MM.1S (cell line): ENCODE measurements around the gene HLA-C.
"Not testable (repeated sequence)": the region's sequence is repeated elsewhere in the genome, so short reads cannot be mapped to it uniquely, and the experiment has no call there.

Experiments
- DNase-seq: peaks from one replicate; pipeline ENCODE4 v3.0.0-alpha.2; 2015
- H2AFZ ChIP-seq: fragments of 300-600 bp; sonication (generic); 2 replicates; pipeline ENCODE4 v1.6.0; 2016; ENCODE audit warnings: antibody characterized with exemption, low read length
- H3F3A ChIP-seq: fragments of 300-600 bp; sonication (generic); 2 replicates; pipeline ENCODE4 v1.6.1; 2016; ENCODE audit warnings: mild to moderate bottlenecking, antibody characterized with exemption, low read length, moderate library complexity, mixed read lengths; ENCODE audit not compliant: insufficient read depth
- H3K27ac ChIP-seq: fragments of 300-600 bp; sonication (generic); 2 replicates; pipeline ENCODE4 v1.5.1; 2016; ENCODE audit warnings: mild to moderate bottlenecking, low read length
- H3K27me3 ChIP-seq: fragments of 300-600 bp; sonication (generic); replicated peaks from 2 replicates; pipeline ENCODE4 v1.6.0; 2016; ENCODE audit warnings: low read length; ENCODE audit not compliant: insufficient read depth
- H3K36me3 ChIP-seq: fragments of 300-600 bp; sonication (generic); replicated peaks from 2 replicates; pipeline ENCODE4 v1.6.1; 2016; ENCODE audit warnings: mild to moderate bottlenecking, low read length, mixed read lengths; ENCODE audit not compliant: insufficient read depth
- H3K4me1 ChIP-seq: fragments of 300-600 bp; sonication (generic); 2 replicates; pipeline ENCODE4 v1.6.1; 2016; ENCODE audit warnings: low read length, mixed read lengths
- H3K4me2 ChIP-seq: fragments of 300-600 bp; sonication (generic); 2 replicates; pipeline ENCODE4 v1.6.0; 2016; ENCODE audit warnings: low read depth, low read length
- H3K4me3 ChIP-seq: fragments of 300-600 bp; sonication (generic); 2 replicates; pipeline ENCODE4 v1.5.1; 2016; ENCODE audit warnings: low read length, mixed read lengths
- H3K79me2 ChIP-seq: fragments of 300-600 bp; sonication (generic); 2 replicates; pipeline ENCODE4 v1.6.1; 2016; ENCODE audit warnings: mixed run types, low read length, mixed read lengths
- H3K9ac ChIP-seq: fragments of 300-600 bp; sonication (generic); 2 replicates; pipeline ENCODE4 v1.6.1; 2016; ENCODE audit warnings: low read length, mixed read lengths
- H3K9me2 ChIP-seq: fragments of 300-600 bp; sonication (generic); replicated peaks from 2 replicates; pipeline ENCODE4 v1.6.1; 2016; ENCODE audit warnings: mild to moderate bottlenecking, low read length, mixed read lengths; ENCODE audit not compliant: insufficient read depth
- H3K9me3 ChIP-seq: fragments of 300-600 bp; sonication (generic); replicated peaks from 2 replicates; pipeline ENCODE4 v1.6.1; 2016; ENCODE audit warnings: mild to moderate bottlenecking, low read length, mixed read lengths; ENCODE audit not compliant: insufficient read depth
- H4K20me1 ChIP-seq: fragments of 300-600 bp; sonication (generic); 2 replicates; pipeline ENCODE4 v1.6.1; 2016; ENCODE audit warnings: mild to moderate bottlenecking, low read length, moderate library complexity, mixed read lengths; ENCODE audit not compliant: insufficient read depth
- CTCF ChIP-seq: fragments of 300-600 bp; sonication (generic); IDR thresholded peaks from 2 replicates; pipeline ENCODE4 v1.5.1; 2016; ENCODE audit warnings: antibody characterized with exemption, low read length, mixed read lengths
- EZH2 ChIP-seq: fragments of 300-600 bp; sonication (generic); optimal IDR thresholded peaks from 2 replicates; pipeline ENCODE3; 2017; ENCODE audit warnings: low read depth, mild to moderate bottlenecking, antibody characterized with exemption, low read length, mixed read lengths
- EZH2phosphoT487 ChIP-seq: fragments of 300-600 bp; sonication (generic); IDR thresholded peaks from 2 replicates; pipeline ENCODE4 v1.6.1; 2018; ENCODE audit warnings: antibody characterized with exemption, low read length

HLA-C gene

GRCh38 chr6:31287619-31288018 lies 15.7 kb upstream of the HLA-C start:
- no peaks in the 10 kb centered on the region for H3K79me2 ChIP-seq
- H3K9ac ChIP-seq: no peak overlapping the region
- no peak overlapping the region for H3K4me2 ChIP-seq
- no peak for TF ChIP-seq EZH2
- TF ChIP-seq CTCF: no peak
- no peak for TF ChIP-seq EZH2phosphoT487
- no peaks in the 10 kb centered on the region for H3K9me3 ChIP-seq
- H2AFZ ChIP-seq: no peak overlapping the region
- H3K27ac ChIP-seq: no peak overlapping the region
- H3K27me3 ChIP-seq: no peaks in the 10 kb centered on the region
- no peaks in the 10 kb centered on the region for H3K9me2 ChIP-seq
- no peak overlapping the region for H3K4me3 ChIP-seq
- no peaks in the 10 kb centered on the region for H3K36me3 ChIP-seq
- no peaks in the 10 kb centered on the region for H4K20me1 ChIP-seq
- no peak for DNase-seq
- 0 out of 2 replicates have a peak, but pooled peaks cover 4% of the 10 kb centered on the region for H3K4me1 ChIP-seq
- no peaks in the 10 kb centered on the region for H3F3A ChIP-seq

GRCh38 chr6:31285982-31286381 lies 14.1 kb upstream of the HLA-C start:
- H3K4me1 ChIP-seq: 0 out of 2 replicates have a peak, but pooled peaks cover 4% of the 10 kb centered on the region
- H4K20me1 ChIP-seq: no peaks in the 10 kb centered on the region
- TF ChIP-seq EZH2phosphoT487: no peak
- no peak for TF ChIP-seq EZH2
- no peak for TF ChIP-seq CTCF
- no peaks in the 10 kb centered on the region for H3K36me3 ChIP-seq
- no peaks in the 10 kb centered on the region for H3K79me2 ChIP-seq
- no peaks in the 10 kb centered on the region for H3K27me3 ChIP-seq
- H2AFZ ChIP-seq: no peak overlapping the region
- H3K27ac ChIP-seq: no peak overlapping the region
- H3F3A ChIP-seq: no peaks in the 10 kb centered on the region
- no peak overlapping the region for H3K4me3 ChIP-seq
- no peaks in the 10 kb centered on the region for H3K9me2 ChIP-seq
- no peak overlapping the region for H3K9ac ChIP-seq
- H3K9me3 ChIP-seq: no peaks in the 10 kb centered on the region
- DNase-seq: no peak
- no peak overlapping the region for H3K4me2 ChIP-seq

GRCh38 chr6:31285486-31285885 lies 13.6 kb upstream of the HLA-C start:
- TF ChIP-seq EZH2phosphoT487 (no peak), EZH2 (no peak), CTCF (no peak)
- H3K27me3 ChIP-seq: no peaks in the 10 kb centered on the region
- no peaks in the 10 kb centered on the region for H3K79me2 ChIP-seq
- DNase-seq: no peak
- no peaks in the 10 kb centered on the region for H3K9me3 ChIP-seq
- no peak overlapping the region for H2AFZ ChIP-seq
- no peak overlapping the region for H3K27ac ChIP-seq
- H3K36me3 ChIP-seq: no peaks in the 10 kb centered on the region
- no peak overlapping the region for H3K4me3 ChIP-seq
- 0 out of 2 replicates have a peak, but pooled peaks cover 4% of the 10 kb centered on the region for H3K4me1 ChIP-seq
- H3K4me2 ChIP-seq: no peak overlapping the region
- no peaks in the 10 kb centered on the region for H3F3A ChIP-seq
- H3K9me2 ChIP-seq: no peaks in the 10 kb centered on the region
- H3K9ac ChIP-seq: no peak overlapping the region
- H4K20me1 ChIP-seq: no peaks in the 10 kb centered on the region

GRCh38 chr6:31279647-31280046 lies 7.8 kb upstream of the HLA-C start:
- not testable (repeated sequence) for H3K79me2 ChIP-seq, H3K27ac ChIP-seq, H4K20me1 ChIP-seq, H3K36me3 ChIP-seq, H3K9ac ChIP-seq, H3K4me2 ChIP-seq, H3K27me3 ChIP-seq, H3K4me3 ChIP-seq, H3K9me2 ChIP-seq, DNase-seq, H3K4me1 ChIP-seq, H2AFZ ChIP-seq, H3K9me3 ChIP-seq, H3F3A ChIP-seq
